Astrocyte of the spinal cord (primary cell): Measurements from ENCODE around the gene CYTH3.

Source experiments
- DNase-seq: peaks from one replicate; pipeline ENCODE4 v3.0.0; 2011; ENCODE audit warnings: low read depth, low spot score
- H3K4me3 ChIP-seq: 2 replicates; pipeline ENCODE4 v1.5.1; 2011; ENCODE audit warnings: low read depth, mild to moderate bottlenecking, low read length, moderate library complexity
- in situ Hi-C: cut with HindIII; loops from 2 replicates; pipeline ENCODE4 v1.10.0; 2017; ENCODE audit warnings: low sequenced_read_pairs
- TF ChIP-seq, protein P1 (sequence below): IDR thresholded peaks from 2 replicates; pipeline ENCODE4 v1.5.1; 2012; ENCODE audit warnings: low read depth, mild to moderate bottlenecking, low read length, inconsistent platforms

Gene CYTH3

GRCh38 chr7:6116211-6116610, 156.2 kb downstream of the CYTH3 start:
- no peak for DNase-seq
- TF ChIP-seq, protein P1, sequence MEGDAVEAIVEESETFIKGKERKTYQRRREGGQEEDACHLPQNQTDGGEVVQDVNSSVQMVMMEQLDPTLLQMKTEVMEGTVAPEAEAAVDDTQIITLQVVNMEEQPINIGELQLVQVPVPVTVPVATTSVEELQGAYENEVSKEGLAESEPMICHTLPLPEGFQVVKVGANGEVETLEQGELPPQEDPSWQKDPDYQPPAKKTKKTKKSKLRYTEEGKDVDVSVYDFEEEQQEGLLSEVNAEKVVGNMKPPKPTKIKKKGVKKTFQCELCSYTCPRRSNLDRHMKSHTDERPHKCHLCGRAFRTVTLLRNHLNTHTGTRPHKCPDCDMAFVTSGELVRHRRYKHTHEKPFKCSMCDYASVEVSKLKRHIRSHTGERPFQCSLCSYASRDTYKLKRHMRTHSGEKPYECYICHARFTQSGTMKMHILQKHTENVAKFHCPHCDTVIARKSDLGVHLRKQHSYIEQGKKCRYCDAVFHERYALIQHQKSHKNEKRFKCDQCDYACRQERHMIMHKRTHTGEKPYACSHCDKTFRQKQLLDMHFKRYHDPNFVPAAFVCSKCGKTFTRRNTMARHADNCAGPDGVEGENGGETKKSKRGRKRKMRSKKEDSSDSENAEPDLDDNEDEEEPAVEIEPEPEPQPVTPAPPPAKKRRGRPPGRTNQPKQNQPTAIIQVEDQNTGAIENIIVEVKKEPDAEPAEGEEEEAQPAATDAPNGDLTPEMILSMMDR = no peak
- in situ Hi-C loops = no loop called here
- no peak overlapping the region for H3K4me3 ChIP-seq
